ENCODE data around the gene FRMD4A.

FRMD4A gene

DNA sequence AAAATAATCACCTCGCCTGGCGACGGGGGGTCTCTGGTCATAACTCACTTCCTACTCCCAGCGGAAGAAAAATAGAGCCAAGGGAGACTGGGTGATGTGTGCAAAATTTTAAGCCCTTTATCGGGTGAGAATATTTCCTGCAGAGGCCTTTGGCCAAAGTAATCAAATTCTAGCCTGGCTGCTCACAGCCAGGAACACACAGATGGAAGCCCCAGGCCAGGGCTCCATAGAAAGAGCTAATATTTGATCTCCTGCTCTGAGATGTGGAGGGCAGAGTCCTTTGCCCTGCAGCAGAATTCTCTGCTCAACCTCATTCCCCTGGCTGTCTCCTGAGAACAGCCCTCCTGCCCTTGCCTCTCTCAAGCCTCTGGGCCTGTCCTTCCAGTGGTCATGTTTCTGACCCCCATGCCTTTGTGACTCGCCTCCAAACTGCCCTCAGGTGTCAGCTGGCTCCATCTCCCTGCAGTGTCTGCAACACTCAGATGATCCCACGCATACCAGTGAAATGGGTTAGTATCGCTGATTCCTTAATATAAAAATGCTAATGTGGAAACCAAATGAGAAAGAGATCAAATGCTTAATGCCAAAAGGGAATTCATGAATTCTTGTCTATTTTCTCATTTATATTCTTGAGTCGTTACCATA, 34.5 kb downstream of the FRMD4A start:
- peaks cover 9 to 36% of the 10 kb centered on the region in 2 donors for H3K27me3 Mint-ChIP-seq
- no peak overlapping the region for H3K4me3 Mint-ChIP-seq
- no peak for DNase-seq
- H3K27ac Mint-ChIP-seq, result no peak overlapping the region
- H3K9me3 Mint-ChIP-seq, result peaks cover 0 to 9% of the 10 kb centered on the region in 2 donors
- ATAC-seq (replicated peaks), result no peak
- no peaks in the 10 kb centered on the region for H3K4me1 Mint-ChIP-seq (ENCODE audit: low read depth in 2 of 2)
- no peaks in the 10 kb centered on the region for H3K36me3 Mint-ChIP-seq (ENCODE audit: insufficient read depth)

DNA sequence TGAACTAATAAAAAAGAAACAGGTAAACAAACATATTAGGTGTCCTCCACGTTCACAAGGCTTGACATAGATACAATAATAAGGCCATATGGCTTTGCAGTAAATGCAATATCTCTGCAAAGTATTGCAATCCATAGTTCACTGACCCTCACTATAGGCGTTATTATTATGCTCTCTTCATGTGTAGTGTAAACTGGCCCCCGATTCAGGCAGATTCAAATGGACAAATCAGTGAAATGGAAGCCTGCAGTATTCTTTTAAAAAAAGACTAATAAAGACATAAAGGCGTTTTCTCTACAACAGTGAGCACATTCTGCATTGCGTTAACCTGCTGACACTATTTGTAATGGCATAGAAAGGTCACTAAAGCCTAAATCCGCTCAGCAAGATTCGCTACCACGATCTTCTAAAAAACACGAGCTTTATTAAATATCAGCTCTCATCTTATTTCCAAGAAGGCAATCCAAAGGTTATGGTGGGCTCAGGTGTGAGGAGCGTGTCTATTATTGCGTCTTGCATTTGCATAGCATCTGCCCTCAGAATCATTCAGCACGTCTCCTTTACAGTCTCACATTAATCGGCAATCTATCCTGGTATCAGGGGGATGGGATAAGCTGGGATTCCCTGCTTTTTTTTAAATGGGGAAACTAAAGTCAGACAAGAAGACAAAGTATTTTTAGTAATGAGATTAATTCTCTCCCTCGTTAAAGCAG, 36.2 kb downstream of the FRMD4A start:
- Mint-ChIP-seq H3K27ac (no peak overlapping the region), H3K27me3 (peaks cover 9 to 43% of the 10 kb centered on the region in 2 donors), H3K4me3 (no peak overlapping the region), H3K4me1 (ENCODE audit: low read depth in 2 of 2) (no peaks in the 10 kb centered on the region), H3K9me3 (peaks cover 0 to 9% of the 10 kb centered on the region in 2 donors), H3K36me3 (ENCODE audit: insufficient read depth) (no peaks in the 10 kb centered on the region)
- DNase-seq (no peak), ATAC-seq (replicated peaks) (no peak)

DNA sequence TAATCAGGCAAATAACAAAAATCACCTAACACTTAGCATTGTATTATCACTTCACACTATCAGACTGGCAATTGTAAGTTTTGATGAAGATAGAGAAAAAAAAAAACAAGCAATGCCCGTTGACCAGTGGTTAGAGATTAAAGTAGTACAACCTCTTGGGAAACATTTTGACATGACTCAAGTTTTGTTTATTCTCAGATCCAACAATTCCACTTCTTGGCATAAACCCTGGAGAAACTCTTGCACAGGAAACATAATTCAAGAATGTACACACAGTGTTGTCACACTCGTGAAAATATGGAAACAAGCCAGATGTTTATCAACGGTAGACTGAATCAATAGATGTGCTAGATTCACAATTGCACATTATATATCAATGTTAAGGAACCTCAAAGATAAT, 37.2 kb downstream of the FRMD4A start:
- ATAC-seq (replicated peaks) (no peak), DNase-seq (no peak)
- H3K9me3 Mint-ChIP-seq, result peaks cover 0 to 9% of the 10 kb centered on the region in 2 donors

DNA sequence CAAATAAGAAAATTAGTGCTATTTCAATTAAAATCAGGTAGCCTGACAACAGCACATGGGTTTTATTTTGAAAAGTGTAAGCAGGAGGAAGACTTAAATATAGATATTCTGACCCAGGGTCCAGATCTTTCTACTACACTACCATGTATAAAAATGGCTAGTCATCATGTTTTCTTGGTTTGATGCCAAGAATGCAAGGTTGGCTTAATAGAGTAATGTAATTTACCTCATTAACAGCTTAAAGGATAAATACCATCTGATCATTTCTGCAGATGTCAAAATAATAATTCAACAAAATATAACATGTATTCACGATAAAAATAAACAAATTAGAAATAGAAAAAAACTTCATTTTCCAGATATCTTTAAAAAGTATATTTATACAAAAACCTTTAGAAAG, 39.4 kb downstream of the FRMD4A start:
- Mint-ChIP-seq H3K27me3 (peaks cover 31 to 48% of the 10 kb centered on the region in 2 donors), H3K36me3 (ENCODE audit: insufficient read depth) (no peaks in the 10 kb centered on the region), H3K4me3 (no peak overlapping the region), H3K4me1 (ENCODE audit: low read depth in 2 of 2) (no peaks in the 10 kb centered on the region), H3K9me3 (peaks cover 0 to 9% of the 10 kb centered on the region in 2 donors), H3K27ac (no peak overlapping the region)
- no peak for DNase-seq
- no peak for ATAC-seq (replicated peaks)

More for the DNA sequence above, 37.2 kb downstream of the FRMD4A start:
- H3K27ac Mint-ChIP-seq, result no peak overlapping the region
- no peaks in the 10 kb centered on the region for H3K4me1 Mint-ChIP-seq (ENCODE audit: low read depth in 2 of 2)
- peaks cover 9 to 48% of the 10 kb centered on the region in 2 donors for H3K27me3 Mint-ChIP-seq
- no peaks in the 10 kb centered on the region for H3K36me3 Mint-ChIP-seq (ENCODE audit: insufficient read depth)
- no peak overlapping the region for H3K4me3 Mint-ChIP-seq

- Mint-ChIP-seq H3K27ac (no peak overlapping the region), H3K4me1 (ENCODE audit: low read depth in 2 of 2) (no peaks in the 10 kb centered on the region), H3K4me3 (no peak overlapping the region), H3K27me3 (peaks cover 61 to 67% of the 10 kb centered on the region in 2 donors), H3K36me3 (ENCODE audit: insufficient read depth) (no peaks in the 10 kb centered on the region), H3K9me3 (no peaks in the 10 kb centered on the region)
- ATAC-seq (replicated peaks) (no peak), DNase-seq (no peak)
These were observed 44.7 kb downstream of the FRMD4A start for GRCh38 chr10:14285941-14286560.

DNA sequence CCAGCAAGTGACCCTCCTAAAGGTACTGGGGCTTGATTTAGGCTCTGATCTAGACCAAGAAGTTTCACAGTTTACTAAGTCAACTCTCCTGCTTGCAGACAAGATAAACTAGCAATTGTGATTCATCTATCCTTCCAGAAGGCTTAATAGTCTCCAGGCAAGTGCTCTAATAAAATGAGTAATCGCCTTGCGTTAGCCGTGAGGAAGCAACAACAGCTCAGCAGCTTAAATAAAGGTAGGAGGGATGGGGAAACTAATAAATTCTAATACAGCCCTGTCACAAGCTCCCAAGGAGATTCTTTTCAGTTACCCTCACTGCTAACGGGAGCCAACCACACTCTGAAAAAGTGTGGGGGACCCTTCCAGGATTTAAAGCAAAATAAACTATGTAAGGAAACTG, 48.4 kb downstream of the FRMD4A start:
- no peaks in the 10 kb centered on the region for H3K4me1 Mint-ChIP-seq (ENCODE audit: low read depth in 2 of 2)
- H3K36me3 Mint-ChIP-seq (ENCODE audit: insufficient read depth), result no peaks in the 10 kb centered on the region
- H3K9me3 Mint-ChIP-seq, result no peaks in the 10 kb centered on the region
- H3K4me3 Mint-ChIP-seq, result no peak overlapping the region
- DNase-seq (no peak), ATAC-seq (replicated peaks) (no peak)
- peaks cover 46 to 73% of the 10 kb centered on the region in 2 donors for H3K27me3 Mint-ChIP-seq
- no peak overlapping the region for H3K27ac Mint-ChIP-seq

- Mint-ChIP-seq H3K27me3 (peaks cover 29 to 66% of the 10 kb centered on the region in 2 donors), H3K4me1 (ENCODE audit: low read depth in 2 of 2) (no peaks in the 10 kb centered on the region), H3K27ac (no peak overlapping the region), H3K9me3 (no peaks in the 10 kb centered on the region), H3K4me3 (no peak overlapping the region), H3K36me3 (ENCODE audit: insufficient read depth) (no peaks in the 10 kb centered on the region)
- DNase-seq, result no peak
- ATAC-seq (replicated peaks), result no peak
These were observed 52.2 kb downstream of the FRMD4A start for GRCh38 chr10:14278533-14278932.

GRCh38 chr10:14276210-14276609, 54.5 kb downstream of the FRMD4A start:
- Mint-ChIP-seq H3K4me1 (ENCODE audit: low read depth in 2 of 2) (no peaks in the 10 kb centered on the region), H3K27me3 (peaks cover 24 to 49% of the 10 kb centered on the region in 2 donors), H3K36me3 (ENCODE audit: insufficient read depth) (no peaks in the 10 kb centered on the region), H3K4me3 (no peak overlapping the region), H3K27ac (no peak overlapping the region), H3K9me3 (no peaks in the 10 kb centered on the region)
- DNase-seq (no peak), ATAC-seq (replicated peaks) (no peak)

DNA sequence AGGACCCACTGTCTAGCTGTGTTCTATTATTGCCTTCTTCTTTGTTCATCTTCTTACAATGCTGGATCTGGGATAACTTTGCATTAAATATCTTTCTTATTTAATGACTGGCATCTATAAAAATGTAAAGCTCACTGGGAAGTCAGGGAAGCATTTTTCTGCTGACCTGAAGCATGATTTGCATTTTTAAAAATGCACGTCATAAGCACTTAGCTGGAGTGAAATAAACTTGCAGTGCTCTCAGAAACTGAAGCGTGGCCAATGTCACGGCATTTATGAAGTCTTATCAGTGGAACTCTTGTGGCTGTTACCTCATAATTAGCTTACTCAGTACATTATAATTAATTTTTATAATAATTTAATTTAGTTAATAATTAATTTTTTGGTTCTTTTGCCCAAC, 59.1 kb downstream of the FRMD4A start:
- DNase-seq (no peak), ATAC-seq (replicated peaks) (no peak)
- H3K4me3 Mint-ChIP-seq, result no peak overlapping the region
- no peaks in the 10 kb centered on the region for H3K9me3 Mint-ChIP-seq
- no peaks in the 10 kb centered on the region for H3K4me1 Mint-ChIP-seq (ENCODE audit: low read depth in 2 of 2)
- no peaks in the 10 kb centered on the region for H3K36me3 Mint-ChIP-seq (ENCODE audit: insufficient read depth)
- no peak overlapping the region for H3K27ac Mint-ChIP-seq
- peaks cover 32 to 44% of the 10 kb centered on the region in 2 donors for H3K27me3 Mint-ChIP-seq

DNA sequence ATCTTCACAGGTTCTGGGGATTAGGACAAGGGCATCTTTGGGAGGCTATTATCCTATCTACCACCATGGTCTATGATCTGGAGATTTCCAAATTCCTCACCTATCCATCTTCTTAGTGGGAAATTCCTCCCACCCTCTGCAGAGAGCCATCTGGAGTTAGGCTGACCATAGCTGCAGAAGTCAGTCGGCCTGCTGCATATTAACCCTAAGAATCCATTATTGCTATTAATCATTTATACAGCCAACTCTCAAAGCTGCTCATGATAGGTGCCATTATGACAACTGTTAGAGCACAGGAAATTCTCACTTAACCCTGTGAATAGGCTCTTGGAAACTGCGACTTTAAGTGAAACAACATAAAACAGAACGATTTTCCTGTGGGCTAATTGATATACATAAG, 60.4 kb downstream of the FRMD4A start:
- peaks cover 29 to 41% of the 10 kb centered on the region in 2 donors for H3K27me3 Mint-ChIP-seq

DNA sequence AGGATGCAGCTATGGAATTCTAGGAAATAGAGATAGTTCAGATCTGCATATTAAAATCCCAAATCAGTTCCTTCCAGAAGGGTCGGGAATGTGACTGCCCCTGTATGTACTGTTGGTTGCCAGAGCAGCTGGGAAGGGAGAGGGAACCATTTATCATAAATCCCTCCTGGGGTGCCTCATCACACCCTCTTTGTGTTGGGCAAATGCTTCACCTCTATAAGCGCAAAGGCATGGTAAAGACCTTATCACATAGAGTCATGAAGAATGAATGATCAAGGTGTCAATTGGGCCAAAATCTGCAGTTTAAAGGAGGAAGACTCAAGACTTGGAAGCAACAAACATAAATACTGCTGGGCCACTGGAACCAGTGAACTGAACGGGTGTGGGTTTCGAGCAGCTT, 65.0 kb downstream of the FRMD4A start:
- Mint-ChIP-seq H3K4me3 (no peak overlapping the region), H3K27ac (no peak overlapping the region), H3K36me3 (ENCODE audit: insufficient read depth) (no peaks in the 10 kb centered on the region), H3K27me3 (peaks cover 41 to 42% of the 10 kb centered on the region in 2 donors), H3K9me3 (no peaks in the 10 kb centered on the region), H3K4me1 (ENCODE audit: low read depth in 2 of 2) (peaks cover 2 to 5% of the 10 kb centered on the region in 2 donors)
- ATAC-seq (replicated peaks) (no peak), DNase-seq (no peak)

More for the DNA sequence above, 60.4 kb downstream of the FRMD4A start:
- Mint-ChIP-seq H3K9me3 (no peaks in the 10 kb centered on the region), H3K4me3 (no peak overlapping the region), H3K4me1 (ENCODE audit: low read depth in 2 of 2) (no peaks in the 10 kb centered on the region), H3K36me3 (ENCODE audit: insufficient read depth) (no peaks in the 10 kb centered on the region), H3K27ac (no peak overlapping the region)
- DNase-seq, result no peak
- ATAC-seq (replicated peaks), result no peak

GRCh38 chr10:14262836-14263425, 67.8 kb downstream of the FRMD4A start:
- DNase-seq (no peak), ATAC-seq (replicated peaks) (no peak)
- Mint-ChIP-seq H3K36me3 (ENCODE audit: insufficient read depth) (no peaks in the 10 kb centered on the region), H3K4me3 (no peak overlapping the region), H3K9me3 (no peaks in the 10 kb centered on the region), H3K27ac (no peak overlapping the region), H3K4me1 (ENCODE audit: low read depth in 2 of 2) (peaks cover 2 to 5% of the 10 kb centered on the region in 2 donors), H3K27me3 (peaks cover 23 to 40% of the 10 kb centered on the region in 2 donors)

DNA sequence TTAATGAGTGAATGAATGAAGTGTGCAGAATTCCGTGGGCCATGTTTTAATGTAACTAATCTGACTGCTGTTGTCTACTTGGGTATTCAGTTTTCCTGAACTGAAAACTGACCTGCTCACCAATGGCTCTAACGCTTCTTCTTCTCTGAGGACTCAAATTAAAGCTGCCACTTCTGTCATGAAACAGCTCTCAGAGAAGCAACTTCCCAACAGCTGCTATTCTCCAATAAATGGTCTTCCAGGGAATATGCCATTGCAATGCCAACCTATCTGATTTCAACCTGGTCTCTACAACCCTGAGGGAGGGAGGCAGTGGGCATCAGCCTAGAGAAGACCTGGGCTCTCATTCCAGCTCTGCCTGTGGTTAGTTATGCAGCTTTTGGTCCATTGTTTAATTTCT, 69.4 kb downstream of the FRMD4A start:
- Mint-ChIP-seq H3K27ac (no peak overlapping the region), H3K4me1 (ENCODE audit: low read depth in 2 of 2) (peaks cover 2 to 5% of the 10 kb centered on the region in 2 donors), H3K9me3 (no peaks in the 10 kb centered on the region), H3K27me3 (peaks cover 23 to 40% of the 10 kb centered on the region in 2 donors), H3K36me3 (ENCODE audit: insufficient read depth) (no peaks in the 10 kb centered on the region), H3K4me3 (no peak overlapping the region)
- ATAC-seq (replicated peaks), result no peak
- no peak for DNase-seq
